HepG2 (cell line): ENCODE data around the gene WBP1. TPM values are rescaled to one million over a fixed set of nuclear protein-coding genes. Genes with fewer than 3 reads are reported as not detected.

ENCODE experiments used
- FOXA1 ChIP-seq, 2 experiments: fragments of 450-650 bp in 1 of 2; sonication (generic) in 1 of 2; formaldehyde crosslinking in 1 of 2; IDR thresholded peaks; 2 replicates each; pipeline versions ENCODE4 v1.4.0 to v1.6.1; 2016 to 2020; ENCODE audit warnings: missing genetic modification reagents in 1 of 2
- FUBP1 ChIP-seq: sonication (generic); formaldehyde crosslinking; IDR thresholded peaks from 2 replicates; pipeline ENCODE4 v1.5.1; 2020; ENCODE audit warnings: missing genetic modification reagents, mild to moderate bottlenecking, borderline replicate concordance
- HES4 ChIP-seq: sonication (generic); formaldehyde crosslinking; IDR thresholded peaks from 2 replicates; pipeline ENCODE4 v1.9.0; 2021; ENCODE audit warnings: mild to moderate bottlenecking, missing genetic modification reagents, borderline replicate concordance
- KDM5B ChIP-seq: sonication (generic); formaldehyde crosslinking; IDR thresholded peaks from 2 replicates; pipeline ENCODE4 v1.4.0; 2020; ENCODE audit warnings: missing genetic modification reagents, mild to moderate bottlenecking, borderline replicate concordance
- NR2C2 ChIP-seq: sonication (generic); formaldehyde crosslinking; IDR thresholded peaks from 2 replicates; pipeline ENCODE4 v1.4.0; 2020; ENCODE audit warnings: missing genetic modification reagents, mild to moderate bottlenecking, moderate library complexity, borderline replicate concordance
- YEATS4 ChIP-seq: sonication (generic); formaldehyde crosslinking; IDR thresholded peaks from 2 replicates; pipeline ENCODE4 v1.4.0; 2020; ENCODE audit warnings: missing genetic modification reagents, borderline replicate concordance
- ZC3H4 ChIP-seq: sonication (generic); formaldehyde crosslinking; IDR thresholded peaks from 2 replicates; pipeline ENCODE4 v1.4.0; 2020; ENCODE audit warnings: missing genetic modification reagents, borderline replicate concordance
- ZNF44 ChIP-seq: sonication (generic); formaldehyde crosslinking; IDR thresholded peaks from 2 replicates; pipeline ENCODE4 v1.5.1; 2020; ENCODE audit warnings: mild to moderate bottlenecking, missing genetic modification reagents
- ZNF710 ChIP-seq: sonication (generic); formaldehyde crosslinking; IDR thresholded peaks from 2 replicates; pipeline ENCODE4 v1.5.0; 2020; ENCODE audit warnings: mild to moderate bottlenecking, missing genetic modification reagents, borderline replicate concordance
- ZNF740 ChIP-seq: sonication (generic); formaldehyde crosslinking; IDR thresholded peaks from 2 replicates; pipeline ENCODE4 v1.4.0; 2020; ENCODE audit warnings: missing genetic modification reagents
- ZNF777 ChIP-seq: sonication (generic); formaldehyde crosslinking; IDR thresholded peaks from 2 replicates; pipeline ENCODE4 v1.4.0; 2020; ENCODE audit warnings: missing genetic modification reagents
- ZNF782 ChIP-seq: sonication (generic); formaldehyde crosslinking; IDR thresholded peaks from 2 replicates; pipeline ENCODE4 v1.4.0; 2020; ENCODE audit warnings: missing genetic modification reagents, mild to moderate bottlenecking, borderline replicate concordance
- ZNF879 ChIP-seq: sonication (generic); formaldehyde crosslinking; IDR thresholded peaks from 2 replicates; pipeline ENCODE4 v1.8.1; 2023; ENCODE audit warnings: missing genetic modification reagents
- polyA plus RNA-seq, 8 experiments: library from polyadenylated mRNA; depleted of rRNA in 3 of 8; stranded (reverse) in 7 of 8; unstranded in 1 of 8; fragments of >200 nt; fragmentation: Illumina TruSeq in 4 of 8; extraction: Trizol in 4 of 8; gene quantifications; 2 replicates each; pipeline versions ENCODE4 v1.2.1 to v1.2.3, GENCODE V29; 2011 to 2016; ENCODE audit warnings: low read depth in 4 of 8, missing spikeins in 1 of 8, mixed read lengths in 1 of 8; ENCODE audit not compliant: insufficient read depth in 1 of 8
- total RNA-seq, 5 experiments: library from RNA; depleted of rRNA; stranded (reverse); fragments of >200 nt; fragmentation: Illumina TruSeq; extraction: Trizol; gene quantifications; 2 replicates each; pipeline ENCODE4 v1.2.3, GENCODE V29; 2016; ENCODE audit warnings: low read depth in 1 of 5
- TF ChIP-seq, protein P1 (sequence below): sonication (generic); formaldehyde crosslinking; IDR thresholded peaks from 2 replicates; pipeline ENCODE4 v1.4.0; 2020; ENCODE audit warnings: missing genetic modification reagents, borderline replicate concordance
- TF ChIP-seq, protein P2 (sequence below): sonication (generic); formaldehyde crosslinking; conservative IDR thresholded peaks from 2 replicates; pipeline ENCODE4 v1.8.0; 2022; ENCODE audit warnings: low read depth, missing genetic modification reagents

The WBP1 gene
- total and polyA plus RNA-seq, 2 of the 13 experiments (the other 11 are each of a cell fraction or from before 2014, with no cell fraction given): 38.8 to 85.7 TPM

DNA sequence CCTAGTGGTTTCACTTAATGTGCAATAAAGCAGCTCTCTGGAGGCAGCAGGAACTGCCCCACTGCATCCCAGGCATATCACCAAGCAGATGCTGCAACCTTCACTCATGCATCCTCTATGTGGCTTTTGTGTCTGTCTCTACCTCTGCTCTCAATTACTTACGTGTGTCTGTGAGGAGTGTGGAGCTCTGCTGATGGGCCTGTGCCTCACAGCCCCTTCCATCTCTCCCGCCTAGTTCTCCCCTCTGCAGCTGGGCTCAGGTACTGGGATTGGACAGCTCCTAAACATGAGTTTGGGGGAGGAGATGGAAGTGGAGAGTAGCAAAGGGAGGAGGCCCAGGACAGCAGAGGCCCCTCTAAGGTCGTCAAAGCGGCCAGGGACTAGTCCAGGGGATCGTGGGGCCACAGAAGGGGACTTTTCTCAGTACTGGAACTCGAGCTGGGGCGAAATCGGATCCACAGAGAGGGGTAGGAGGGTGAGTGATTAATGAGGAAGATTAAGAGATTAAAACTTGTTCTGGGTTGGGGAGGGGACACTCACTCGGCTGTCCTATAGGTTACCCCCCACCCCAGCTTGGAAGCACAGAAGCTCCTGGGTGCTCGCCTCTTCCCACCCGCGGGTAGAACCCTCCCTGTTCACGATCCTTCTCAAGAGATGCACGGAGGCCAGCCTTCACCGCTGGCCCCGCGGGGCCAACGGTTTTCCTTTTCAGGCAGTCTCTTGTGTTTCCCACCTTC is 43.3 kb downstream of the WBP1 start (continued):
- TF ChIP-seq FUBP1 (CRISPR knock-in tag): no peak
- 0 out of 2 replicates have a peak, but pooled peaks have one; percentile 83 for TF ChIP-seq ZNF44
- TF ChIP-seq FOXA1 (IDR thresholded peaks at IDR 0.05): no peak
- no peak for TF ChIP-seq FOXA1 (CRISPR knock-in tag; IDR thresholded peaks at IDR 0.05)
- TF ChIP-seq ZNF879: 0 out of 2 replicates have a peak, but pooled peaks have one; percentile 31
- TF ChIP-seq, protein P1, sequence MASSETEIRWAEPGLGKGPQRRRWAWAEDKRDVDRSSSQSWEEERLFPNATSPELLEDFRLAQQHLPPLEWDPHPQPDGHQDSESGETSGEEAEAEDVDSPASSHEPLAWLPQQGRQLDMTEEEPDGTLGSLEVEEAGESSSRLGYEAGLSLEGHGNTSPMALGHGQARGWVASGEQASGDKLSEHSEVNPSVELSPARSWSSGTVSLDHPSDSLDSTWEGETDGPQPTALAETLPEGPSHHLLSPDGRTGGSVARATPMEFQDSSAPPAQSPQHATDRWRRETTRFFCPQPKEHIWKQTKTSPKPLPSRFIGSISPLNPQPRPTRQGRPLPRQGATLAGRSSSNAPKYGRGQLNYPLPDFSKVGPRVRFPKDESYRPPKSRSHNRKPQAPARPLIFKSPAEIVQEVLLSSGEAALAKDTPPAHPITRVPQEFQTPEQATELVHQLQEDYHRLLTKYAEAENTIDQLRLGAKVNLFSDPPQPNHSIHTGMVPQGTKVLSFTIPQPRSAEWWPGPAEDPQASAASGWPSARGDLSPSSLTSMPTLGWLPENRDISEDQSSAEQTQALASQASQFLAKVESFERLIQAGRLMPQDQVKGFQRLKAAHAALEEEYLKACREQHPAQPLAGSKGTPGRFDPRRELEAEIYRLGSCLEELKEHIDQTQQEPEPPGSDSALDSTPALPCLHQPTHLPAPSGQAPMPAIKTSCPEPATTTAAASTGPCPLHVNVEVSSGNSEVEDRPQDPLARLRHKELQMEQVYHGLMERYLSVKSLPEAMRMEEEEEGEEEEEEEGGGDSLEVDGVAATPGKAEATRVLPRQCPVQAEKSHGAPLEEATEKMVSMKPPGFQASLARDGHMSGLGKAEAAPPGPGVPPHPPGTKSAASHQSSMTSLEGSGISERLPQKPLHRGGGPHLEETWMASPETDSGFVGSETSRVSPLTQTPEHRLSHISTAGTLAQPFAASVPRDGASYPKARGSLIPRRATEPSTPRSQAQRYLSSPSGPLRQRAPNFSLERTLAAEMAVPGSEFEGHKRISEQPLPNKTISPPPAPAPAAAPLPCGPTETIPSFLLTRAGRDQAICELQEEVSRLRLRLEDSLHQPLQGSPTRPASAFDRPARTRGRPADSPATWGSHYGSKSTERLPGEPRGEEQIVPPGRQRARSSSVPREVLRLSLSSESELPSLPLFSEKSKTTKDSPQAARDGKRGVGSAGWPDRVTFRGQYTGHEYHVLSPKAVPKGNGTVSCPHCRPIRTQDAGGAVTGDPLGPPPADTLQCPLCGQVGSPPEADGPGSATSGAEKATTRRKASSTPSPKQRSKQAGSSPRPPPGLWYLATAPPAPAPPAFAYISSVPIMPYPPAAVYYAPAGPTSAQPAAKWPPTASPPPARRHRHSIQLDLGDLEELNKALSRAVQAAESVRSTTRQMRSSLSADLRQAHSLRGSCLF (CRISPR knock-in tag): no peak
- TF ChIP-seq, protein P2, sequence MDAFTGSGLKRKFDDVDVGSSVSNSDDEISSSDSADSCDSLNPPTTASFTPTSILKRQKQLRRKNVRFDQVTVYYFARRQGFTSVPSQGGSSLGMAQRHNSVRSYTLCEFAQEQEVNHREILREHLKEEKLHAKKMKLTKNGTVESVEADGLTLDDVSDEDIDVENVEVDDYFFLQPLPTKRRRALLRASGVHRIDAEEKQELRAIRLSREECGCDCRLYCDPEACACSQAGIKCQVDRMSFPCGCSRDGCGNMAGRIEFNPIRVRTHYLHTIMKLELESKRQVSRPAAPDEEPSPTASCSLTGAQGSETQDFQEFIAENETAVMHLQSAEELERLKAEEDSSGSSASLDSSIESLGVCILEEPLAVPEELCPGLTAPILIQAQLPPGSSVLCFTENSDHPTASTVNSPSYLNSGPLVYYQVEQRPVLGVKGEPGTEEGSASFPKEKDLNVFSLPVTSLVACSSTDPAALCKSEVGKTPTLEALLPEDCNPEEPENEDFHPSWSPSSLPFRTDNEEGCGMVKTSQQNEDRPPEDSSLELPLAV: no peak
- TF ChIP-seq ZNF740 (CRISPR knock-in tag): no peak
- TF ChIP-seq ZNF782: no peak
- 0 out of 2 replicates have a peak, but pooled peaks have one; percentile 8 for TF ChIP-seq ZNF710 (CRISPR knock-in tag)
- no peak for TF ChIP-seq YEATS4 (CRISPR knock-in tag)
- TF ChIP-seq HES4 (CRISPR knock-in tag): 0 out of 2 replicates have a peak, but pooled peaks have one; percentile 13
- TF ChIP-seq KDM5B (CRISPR knock-in tag): 0 out of 2 replicates have a peak, but pooled peaks have one; percentile 17
- TF ChIP-seq NR2C2 (CRISPR knock-in tag): no peak
- no peak for TF ChIP-seq ZNF777
- TF ChIP-seq ZC3H4 (CRISPR knock-in tag): 0 out of 2 replicates have a peak, but pooled peaks have one; percentile 27
